HG03039 (cell line): ENCODE data around the gene RARB.

Experiments used
- ATAC-seq: cut with Tn5 transposase; IDR thresholded peaks from one replicate; pipeline ENCODE4 v1.9.1; 2021; ENCODE audit warnings: mild to moderate bottlenecking, moderate library complexity; ENCODE audit not compliant: unreplicated experiment

Gene RARB

DNA sequence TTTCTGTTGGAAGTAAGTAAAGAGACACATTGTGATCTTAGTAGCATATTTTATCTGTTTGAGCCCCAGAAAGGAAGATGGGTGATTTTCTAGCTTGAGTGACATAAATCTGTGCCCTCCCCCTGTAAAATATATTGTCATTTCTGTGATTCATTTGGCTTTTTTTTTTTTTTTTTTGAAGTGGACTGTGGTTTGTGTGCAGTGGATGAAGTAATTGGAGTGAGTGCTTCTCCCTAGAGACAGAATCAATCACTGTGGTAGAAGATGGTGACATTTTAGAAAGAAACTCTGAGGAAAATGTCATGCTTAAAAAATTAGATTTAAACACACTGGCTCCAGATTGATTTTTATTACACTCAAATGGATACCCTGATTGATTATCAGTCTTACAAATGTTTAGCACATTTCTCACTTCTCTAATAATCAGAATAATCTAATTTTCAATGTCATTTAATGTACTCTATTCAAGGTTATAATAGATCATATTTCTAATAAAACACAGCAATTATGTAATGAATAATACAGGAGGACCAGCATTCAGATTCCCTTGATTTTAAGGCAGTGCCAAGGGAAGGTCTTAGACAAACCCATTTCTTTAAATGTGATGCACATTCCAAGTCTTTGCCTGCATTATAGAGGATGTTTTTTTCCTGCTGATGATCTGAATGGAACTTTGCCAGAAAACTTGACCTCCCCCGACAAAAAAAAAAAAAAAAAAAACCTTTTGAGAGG is 120.0 kb downstream of the RARB start:
- ATAC-seq = no peak

GRCh38 chr3:25548836-25549235 is 120.8 kb downstream of the RARB start:
- ATAC-seq = no peak

GRCh38 chr3:25552251-25552650 is 124.2 kb downstream of the RARB start:
- ATAC-seq = no peak

DNA sequence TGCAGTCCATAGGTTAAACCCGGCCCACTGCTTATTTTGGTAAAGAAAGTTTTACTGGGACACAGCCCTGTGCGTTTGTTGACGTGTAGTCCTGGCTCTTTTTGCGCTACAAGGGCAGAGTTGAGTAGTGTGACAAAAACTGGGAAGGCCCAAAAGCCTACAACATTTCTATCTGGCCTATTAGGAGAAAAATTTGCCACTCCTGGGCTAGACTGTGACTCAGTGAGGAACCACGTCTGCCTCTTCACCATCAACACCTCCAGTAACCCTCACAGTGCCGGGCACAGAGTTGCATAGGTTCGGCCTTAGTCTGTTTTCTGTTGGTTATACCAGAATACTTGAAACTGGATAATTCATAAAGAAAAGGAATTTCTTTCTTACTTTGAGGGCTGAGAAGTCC is 126.3 kb downstream of the RARB start:
- no peak for ATAC-seq

- no peak for ATAC-seq
Measured at GRCh38 chr3:25555695-25556437, 127.8 kb downstream of the RARB start.

DNA sequence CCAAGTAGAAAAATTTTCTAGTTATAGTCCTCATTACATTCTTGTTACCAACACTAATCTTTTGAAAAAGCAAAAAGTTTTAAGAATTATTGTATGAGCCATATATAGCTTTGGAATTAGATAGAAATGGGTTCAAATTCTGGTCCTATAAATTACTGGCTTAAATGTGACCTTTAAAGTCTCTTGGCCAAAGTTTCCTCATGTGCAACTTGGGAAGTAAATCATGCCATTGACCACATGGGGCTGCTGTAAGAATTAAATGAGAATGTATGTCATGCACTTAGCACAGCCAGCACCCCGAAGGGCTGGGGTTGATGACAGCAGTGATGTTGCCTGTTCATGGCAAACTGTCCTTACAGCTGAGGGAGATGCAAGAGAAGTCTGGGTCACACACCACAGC is 128.4 kb downstream of the RARB start:
- ATAC-seq = no peak

DNA sequence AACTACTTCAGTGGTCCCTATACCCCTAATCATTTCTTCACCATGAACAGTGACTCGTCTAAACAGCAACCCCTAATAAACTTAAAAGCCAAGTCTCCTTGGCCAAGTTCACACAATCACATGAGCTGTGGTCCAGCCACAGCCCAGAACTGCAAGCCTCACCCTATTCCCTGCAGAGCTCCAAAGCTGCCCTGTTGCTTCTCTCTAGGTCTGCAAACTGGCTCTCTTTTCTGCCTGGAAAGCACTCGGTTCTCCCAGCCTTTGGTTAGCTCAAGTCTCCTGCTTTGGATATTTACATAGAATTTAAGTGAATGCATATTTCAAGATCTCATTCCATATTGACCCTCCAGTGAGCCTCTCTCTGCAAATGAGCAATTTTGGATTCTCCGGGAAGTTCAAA is 129.6 kb downstream of the RARB start:
- no peak for ATAC-seq

DNA sequence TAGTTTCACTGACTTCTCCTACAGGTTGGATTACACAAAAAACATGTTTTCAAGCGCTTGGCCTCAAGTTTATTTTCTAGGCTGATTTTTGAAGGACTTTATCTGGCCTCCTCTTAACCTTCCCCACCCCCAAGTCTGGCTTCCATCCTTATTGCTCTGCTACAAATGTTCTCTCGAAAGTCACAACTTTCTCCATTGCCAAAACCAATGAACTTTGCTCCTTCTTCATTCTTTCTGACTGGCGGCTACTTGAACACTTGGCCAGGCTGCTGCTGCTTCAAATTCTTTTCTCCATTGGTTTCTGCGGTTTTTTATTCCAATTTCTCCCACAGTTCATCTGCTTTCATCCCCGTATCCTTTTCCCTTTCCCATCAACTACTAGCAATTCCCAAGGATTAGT is 130.1 kb downstream of the RARB start:
- no peak for ATAC-seq

DNA sequence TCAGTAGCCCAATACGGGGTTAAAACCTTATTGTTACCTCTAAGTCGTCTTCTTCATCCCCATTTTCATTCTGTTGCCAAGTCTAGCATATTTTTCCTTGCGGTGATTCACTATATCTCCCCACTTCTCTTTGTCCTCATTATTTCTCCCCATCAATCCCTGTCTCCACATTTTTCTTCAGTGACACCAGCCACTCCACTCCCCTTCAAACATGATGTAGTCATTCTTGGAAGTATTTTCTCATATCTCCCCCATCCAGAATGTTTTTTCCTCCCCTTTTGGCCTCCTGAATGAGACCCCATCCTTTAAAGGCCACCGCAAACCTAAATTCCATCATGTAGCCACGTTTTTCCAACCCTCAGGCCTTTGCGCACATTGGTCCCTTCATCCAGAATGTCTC is 130.7 kb downstream of the RARB start:
- ATAC-seq = no peak

DNA sequence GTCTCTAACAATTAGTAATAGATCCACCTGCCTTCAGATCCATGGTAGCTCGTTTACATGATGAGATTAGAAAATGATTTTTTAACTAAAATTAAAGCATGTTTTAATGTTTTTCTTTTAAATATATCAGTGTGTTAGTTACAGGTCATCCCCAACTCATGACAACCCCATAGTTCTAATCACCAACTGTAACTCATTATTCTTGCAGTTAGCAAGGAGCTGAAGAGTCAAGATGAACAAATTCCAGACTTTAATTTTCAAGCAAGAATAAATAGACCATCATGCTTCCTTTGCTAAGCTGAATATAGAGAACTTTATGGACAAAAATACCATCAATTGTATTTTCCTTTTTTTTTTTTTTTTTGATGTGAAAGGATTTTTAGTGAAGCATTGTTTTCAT is 135.5 kb downstream of the RARB start:
- no peak for ATAC-seq

- ATAC-seq = no peak
Measured at GRCh38 chr3:25564075-25564474, 136.0 kb downstream of the RARB start.

DNA sequence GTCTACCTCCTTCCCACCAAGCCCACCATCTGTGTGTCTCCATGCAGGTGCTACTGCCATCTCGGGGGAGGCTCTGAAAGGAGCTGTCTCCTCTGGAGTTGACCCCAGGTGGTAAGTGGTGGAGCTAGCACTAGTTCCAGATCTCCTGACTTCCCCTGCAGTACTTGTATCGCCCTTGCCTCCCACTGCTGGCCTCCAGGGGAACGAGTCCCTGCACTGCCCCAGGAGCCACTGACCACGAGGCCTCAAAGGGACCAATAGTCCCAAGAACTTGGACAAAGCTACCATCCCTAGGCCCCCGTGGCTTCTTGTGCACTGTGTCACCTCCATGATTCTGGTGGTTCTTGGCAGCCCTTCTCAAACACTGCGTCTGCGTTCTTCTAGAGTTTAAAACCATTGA is 137.7 kb downstream of the RARB start:
- ATAC-seq = no peak

GRCh38 chr3:25566358-25566920 is 138.4 kb downstream of the RARB start:
- no peak for ATAC-seq

- ATAC-seq = no peak
Measured at GRCh38 chr3:25567388-25567787, 139.3 kb downstream of the RARB start.

DNA sequence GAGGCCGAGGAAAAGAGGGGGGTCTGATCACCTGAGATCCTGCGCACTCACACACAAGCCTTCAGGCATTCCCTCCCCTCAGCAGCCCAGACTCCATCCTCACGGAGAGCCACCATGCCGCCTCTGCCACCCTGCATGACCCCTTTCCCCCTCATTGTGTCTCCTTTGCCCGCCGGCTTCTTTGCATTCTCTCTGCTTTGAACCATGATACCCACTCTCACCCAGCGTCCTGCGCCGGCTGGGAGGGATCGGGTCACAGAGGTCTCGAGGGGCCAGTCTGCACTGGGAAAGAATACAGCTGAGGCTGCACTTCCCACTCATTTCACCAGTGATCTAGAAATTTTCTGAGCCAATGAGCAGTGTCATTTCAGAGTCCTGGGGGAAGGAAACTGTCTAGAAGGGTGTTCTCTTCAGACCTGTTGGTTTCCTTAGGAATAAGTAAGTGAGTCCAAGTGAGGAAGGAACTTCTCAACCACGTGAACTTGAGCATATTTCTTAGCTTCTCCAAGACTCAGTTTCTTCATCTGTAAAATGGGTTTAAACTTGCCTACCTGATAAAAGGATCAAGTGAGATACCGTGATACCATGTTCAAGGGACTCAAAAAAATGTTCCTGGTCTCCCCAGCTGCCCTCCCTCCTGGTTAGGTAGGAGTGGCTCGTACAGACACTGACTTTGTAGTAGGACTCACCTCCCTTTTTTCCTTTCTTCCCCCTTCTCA is 139.9 kb downstream of the RARB start:
- ATAC-seq = no peak

DNA sequence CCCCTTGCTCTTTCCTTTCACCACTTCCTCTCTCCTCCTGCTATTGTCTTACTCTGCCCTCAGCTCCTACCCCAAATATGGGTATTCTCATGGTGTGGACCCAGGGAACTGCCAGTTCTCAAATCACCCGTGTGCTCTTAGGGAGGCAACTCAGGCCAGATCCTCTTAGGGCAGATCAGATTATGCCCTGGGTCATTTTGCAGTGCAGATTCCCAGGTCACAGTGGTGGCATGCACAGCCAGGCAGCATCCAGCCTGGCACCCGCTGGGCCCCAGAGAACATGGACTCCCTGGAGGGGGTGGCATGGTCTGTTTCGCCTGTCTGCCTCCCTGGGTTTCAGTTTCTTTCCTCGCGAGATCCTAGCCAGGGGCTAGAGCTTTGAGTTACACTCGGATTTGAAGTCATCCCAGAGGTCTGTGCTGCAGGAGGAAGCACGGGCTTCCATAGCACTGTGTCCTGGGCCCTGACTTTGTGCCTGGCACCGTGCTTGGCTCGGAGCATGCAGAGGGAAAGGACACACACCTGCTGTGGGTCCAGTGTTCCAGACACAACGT is 140.5 kb downstream of the RARB start:
- no peak for ATAC-seq

DNA sequence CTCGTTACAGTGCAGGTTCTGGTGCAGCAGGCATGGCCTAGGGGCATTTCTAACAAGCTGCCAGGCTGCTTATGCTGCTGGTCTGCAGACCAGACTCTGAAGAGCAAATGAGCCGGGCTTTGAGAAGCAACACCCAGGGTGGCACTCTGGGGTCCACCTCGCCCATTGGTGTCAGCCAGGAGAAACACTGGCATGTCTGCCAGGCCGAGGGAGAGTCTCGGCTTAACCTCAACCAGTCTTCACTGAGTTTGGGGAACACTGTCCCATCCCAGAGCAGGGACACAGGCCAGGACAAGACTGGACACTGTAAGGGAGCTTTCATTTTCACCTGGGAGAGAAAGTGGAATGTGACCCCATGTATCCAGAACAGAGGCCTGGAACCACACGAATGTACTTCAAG is 143.2 kb downstream of the RARB start:
- no peak for ATAC-seq

DNA sequence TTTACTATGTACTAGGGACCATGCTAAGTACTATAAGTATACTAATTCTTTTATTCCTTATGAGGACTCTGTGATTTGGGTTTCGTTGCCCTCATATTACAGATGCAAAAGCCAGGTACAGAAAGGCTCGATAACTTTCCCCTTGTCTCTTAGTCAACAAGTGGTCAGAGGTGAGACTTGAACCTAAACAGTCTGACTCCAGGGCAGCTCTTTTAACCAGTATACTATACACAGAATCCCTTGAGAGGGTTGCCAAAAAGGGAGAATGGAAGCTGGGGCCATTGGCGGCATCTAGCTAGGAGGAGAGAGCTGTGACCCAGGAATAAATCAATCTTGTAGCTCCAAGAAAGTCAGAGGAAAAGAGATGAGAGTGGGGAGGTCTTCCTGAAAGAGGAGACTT is 144.3 kb downstream of the RARB start:
- no peak for ATAC-seq

DNA sequence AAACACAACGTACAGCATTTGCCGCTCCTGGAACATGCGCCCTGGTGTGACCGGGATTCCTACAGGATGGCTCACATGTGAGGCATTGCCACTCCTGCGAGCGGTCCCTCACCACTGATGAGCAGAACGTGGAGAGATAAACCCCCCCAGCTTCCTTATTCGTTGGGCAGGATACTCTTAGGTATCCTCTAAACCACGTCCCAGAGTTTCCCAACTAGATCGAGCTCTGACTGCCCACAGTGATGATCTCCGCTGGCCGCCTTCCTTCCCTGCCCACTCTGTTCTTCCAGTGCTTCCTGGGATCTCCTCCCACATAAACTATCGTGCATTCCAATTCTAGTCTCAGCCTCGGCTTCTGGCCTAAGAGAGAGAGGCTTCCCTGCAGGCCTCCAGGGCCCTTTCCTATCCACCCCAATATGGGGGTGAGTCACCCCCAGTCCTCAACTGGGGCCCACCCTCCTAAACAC is 144.9 kb downstream of the RARB start:
- ATAC-seq = no peak

GRCh38 chr3:25573386-25574171 is 145.5 kb downstream of the RARB start:
- ATAC-seq = no peak
